Activated gamma-delta T cell treated with anti-CD3 and anti-CD28 coated beads, Interleukin-2, amount 50 U/mL, for 16 hours (primary cell): ENCODE measurements around the gene ISG20L2.
A peak's percentile ranks its signal among the peaks of the same experiment; 100 is the strongest.
"Not testable (repeated sequence)": the region's sequence is repeated elsewhere in the genome, so short reads cannot be mapped to it uniquely, and the experiment has no call there.

Source experiments
- DNase-seq: peaks from one replicate; pipeline ENCODE4 v3.0.0-alpha.2; 2020; ENCODE audit warnings: low read depth

The ISG20L2 gene, protein sequence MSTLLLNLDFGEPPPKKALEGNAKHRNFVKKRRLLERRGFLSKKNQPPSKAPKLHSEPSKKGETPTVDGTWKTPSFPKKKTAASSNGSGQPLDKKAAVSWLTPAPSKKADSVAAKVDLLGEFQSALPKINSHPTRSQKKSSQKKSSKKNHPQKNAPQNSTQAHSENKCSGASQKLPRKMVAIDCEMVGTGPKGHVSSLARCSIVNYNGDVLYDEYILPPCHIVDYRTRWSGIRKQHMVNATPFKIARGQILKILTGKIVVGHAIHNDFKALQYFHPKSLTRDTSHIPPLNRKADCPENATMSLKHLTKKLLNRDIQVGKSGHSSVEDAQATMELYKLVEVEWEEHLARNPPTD

DNA sequence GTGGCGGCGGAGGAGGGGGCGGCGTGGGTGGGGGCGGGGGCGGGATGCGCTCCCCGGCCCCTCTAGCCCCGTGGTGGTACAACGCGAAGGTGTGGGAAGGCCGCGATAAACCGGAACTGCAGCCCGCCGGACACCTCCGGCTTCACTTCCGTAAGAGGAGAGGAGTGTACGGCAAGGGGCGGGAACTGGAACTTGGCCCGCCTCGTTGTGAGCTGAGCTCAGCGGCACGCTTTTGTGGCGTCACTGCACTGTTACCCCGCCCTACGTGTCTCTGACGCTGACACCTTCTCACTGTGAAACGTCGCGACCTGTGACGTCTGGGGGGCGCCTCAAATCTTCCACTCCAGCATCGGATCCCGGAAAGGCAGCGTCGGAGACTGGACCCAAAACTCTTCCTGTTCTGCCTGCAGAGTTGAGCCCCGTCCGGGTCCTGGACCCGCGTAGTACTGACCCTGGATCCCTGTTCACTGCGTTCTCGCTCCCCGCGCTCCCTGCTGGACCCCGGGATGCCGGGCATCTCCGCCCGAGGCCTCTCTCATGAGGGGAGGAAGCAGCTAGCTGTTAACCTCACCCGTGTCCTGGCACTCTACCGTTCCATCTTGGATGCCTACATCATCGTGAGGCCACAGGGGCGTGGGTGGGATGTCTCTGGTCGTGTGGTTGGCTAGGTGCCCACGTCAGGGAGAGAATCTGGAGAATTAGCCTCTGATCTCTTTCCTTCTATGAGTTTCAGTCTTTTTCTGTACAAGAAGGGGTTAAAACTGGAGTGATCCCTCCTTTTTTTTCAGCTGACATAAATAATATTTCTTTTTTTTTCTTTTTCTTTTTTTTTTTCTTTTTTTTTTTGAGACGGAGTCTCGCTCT is at the start of gene ISG20L2:
ISG20L2 (minus strand) TSS at position 168 of the 864 bp plus-strand sequence. CDS start 1,114 bp downstream, outside the sequence.
- peak; percentile 84 for DNase-seq

DNA sequence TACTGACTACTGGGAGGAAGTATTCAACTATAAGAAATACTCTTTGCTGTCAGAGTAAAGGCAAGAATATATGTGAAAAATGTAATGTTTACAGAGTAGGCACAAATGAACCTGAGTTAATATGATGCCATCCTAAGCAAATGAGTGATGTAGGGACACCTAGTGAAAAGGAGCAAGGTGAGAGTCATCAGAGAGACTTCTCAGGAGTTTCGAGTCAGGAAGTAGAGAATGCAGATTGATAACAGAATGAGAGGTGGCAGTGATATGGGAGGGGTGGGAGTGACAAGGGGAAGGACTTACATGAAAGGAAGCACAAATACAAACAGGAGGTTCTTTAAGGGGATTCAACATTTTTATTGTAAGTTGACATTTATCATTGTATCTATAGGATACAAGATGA is 49.0 kb upstream of the ISG20L2 start:
- no peak for DNase-seq

DNA sequence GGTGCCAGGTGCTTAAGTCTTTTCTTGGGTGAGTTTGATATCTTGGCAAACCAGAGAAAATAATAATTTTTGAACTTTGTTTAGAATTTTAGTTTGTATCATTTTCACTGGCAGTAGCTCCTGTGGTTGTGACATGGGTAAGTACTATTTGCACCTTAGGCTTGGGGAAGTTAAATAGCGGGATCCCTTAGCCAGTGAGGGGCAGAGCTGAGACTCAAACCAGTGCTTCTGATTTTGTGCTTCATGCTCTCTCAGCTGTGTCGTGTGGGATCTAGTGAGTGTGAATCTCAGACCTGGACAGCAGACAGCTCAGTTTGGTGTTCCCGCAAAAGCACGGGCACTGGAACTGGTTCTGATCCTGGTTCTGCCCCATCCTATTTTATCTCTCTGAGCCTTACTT is 48.4 kb upstream of the ISG20L2 start:
- no peak for DNase-seq

DNA sequence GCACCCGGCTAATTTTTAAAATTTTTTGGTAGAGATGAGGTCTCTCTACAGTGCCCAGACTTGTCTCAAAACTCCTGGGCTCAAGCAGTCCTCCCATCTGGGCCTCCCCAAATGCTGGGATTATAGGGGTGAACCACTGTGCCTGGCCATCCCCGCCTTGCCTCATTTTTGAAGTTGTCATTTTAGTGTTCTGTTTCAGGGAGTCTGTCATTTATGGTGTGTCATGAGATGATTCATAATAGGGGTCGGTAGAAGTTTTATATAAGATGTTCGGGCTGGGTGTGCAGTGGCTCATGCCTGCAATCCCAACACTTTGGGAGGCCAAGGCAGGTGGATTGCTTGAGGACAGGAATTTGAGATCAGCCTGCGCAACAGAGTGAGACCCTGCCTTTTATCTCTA is 47.2 kb upstream of the ISG20L2 start:
- DNase-seq = no peak

DNA sequence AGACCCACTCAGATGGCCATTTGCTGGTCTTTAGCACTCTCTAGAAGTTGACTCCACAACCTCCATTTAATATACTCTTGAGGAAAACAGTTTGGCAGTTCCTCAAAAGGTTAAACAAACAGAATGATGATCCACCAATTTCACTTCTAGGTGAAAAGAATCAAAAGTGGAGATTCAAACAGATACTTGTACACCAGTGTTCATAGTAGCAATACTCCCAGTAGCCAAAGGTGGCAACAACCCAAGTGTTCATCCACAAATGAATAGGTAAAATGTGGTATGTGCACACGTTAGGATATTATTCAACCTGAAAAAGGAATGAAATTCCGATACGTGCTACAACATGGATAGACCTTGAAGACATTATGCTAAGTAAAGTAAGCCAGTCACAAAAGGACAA is 45.0 kb upstream of the ISG20L2 start:
- no peak for DNase-seq

DNA sequence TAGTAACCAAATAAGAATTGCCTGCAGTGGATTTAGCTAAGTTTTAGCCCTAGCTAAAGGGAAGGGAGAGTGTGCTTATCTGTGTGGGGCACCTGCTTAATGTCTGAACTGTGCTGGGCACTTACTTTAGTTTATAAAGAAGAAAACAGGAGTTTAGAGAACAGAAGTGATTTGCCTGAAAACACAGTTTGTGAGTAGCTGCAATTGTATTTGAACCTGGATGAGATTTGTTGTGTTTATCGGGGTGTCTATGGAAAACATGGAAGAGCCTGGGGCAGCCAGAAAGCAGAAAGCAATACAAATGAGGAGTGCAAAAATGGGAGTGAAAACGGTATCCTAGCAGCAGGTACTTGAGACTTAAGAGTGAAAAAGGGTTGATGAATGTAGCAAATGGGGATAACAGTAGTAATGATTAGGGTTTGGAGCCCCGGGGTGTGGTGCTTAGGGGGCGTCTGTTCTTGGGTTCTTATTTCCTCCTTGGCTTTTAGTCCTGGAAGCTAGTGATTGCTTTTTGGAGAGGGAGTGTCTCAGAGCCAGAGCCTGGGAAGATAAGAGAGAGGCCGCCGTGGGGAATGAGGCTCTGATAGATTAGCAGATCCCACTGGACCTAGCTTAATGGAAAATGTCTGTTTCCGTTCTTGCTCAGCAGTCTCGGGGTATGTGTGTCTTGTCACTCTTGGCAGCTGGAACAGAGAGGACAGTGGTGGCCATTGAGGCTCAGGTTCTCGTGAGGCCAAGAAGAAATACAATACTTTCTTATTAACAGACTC is 44.3 kb upstream of the ISG20L2 start:
- no peak for DNase-seq

DNA sequence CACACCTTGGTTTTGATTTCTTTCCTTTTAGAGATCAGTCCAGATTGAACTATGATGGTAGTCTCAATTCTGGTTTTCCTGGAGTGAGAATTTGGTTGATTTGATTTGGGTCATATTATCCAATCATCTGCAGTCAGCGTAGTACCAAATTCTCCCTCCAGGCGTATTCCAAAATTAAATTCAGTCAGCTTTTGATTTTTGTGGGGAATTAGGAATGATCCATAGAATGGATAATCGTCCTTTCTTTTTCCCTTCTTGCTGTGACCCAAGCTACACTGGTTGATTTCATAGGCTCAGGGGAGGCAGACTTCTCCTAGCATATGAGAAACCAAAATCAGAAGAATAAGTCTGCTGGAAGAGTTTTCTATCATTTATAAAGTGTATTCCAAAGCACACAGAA is 43.7 kb upstream of the ISG20L2 start:
- no peak for DNase-seq

DNA sequence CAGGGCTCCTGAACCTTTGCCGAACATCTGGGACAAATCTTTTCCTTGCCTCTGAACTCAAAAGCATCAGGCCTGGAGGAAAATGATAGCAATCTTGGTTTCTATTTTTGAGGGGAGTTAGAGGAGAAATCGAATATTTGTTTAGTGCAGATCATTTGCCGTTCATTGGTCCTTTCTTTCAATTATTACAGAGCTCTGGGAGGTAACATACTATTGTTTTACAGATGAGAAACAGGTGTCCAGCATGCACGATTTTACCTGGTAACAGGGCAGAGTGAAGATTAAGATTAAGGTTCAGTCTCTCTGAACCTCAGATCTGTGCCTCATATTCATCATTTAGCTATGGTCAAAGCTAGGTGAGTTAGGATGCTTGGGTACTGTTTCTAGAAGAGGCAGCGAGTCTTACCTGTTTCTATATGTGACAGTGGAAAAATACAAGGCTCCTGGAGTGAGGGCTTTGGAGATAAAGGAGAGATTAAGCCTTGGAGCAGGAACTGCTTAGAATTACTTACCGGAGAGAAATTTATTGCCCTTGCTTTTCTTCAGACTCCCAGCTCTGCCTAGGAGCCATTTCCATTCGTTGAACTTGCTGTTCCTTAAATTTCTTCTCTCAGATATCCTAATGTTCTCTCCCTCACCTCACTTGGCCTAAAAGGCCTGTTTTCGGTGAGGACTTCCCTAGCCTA is 40.2 kb upstream of the ISG20L2 start:
- no peak for DNase-seq

DNA sequence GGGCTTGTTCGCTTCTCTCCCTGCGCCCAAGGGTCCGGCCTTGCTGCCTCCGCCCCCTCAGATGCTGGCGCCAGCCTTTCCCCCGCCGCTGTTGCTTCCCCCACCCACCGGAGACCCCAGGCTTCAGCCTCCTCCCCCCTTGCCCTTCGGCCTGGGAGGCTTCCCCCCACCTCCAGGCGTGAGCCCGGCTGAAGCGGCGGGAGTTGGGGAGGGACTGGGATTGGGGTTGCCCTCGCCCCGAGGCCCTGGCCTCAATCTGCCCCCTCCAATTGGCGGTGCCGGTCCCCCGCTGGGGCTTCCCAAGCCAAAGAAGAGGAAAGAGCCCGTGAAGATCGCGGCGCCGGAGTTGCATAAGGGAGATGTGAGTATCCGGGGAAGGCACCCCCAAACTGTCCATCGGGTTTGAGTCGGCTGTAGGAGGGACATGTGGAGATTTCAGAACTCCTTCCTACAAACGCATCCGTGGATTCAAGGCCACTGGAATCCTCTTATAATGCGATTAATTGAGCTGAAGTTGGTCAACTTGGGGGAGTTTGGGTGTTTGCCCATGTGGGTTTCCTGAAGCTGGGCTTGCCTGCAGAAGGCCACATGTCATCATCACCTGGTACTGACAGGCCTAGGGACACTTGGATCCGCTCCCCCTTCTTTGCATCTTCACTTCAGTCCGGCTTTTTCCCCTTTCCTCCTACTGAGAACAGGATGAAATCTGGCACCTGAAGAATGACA is 39.5 kb upstream of the ISG20L2 start:
- DNase-seq = no peak

DNA sequence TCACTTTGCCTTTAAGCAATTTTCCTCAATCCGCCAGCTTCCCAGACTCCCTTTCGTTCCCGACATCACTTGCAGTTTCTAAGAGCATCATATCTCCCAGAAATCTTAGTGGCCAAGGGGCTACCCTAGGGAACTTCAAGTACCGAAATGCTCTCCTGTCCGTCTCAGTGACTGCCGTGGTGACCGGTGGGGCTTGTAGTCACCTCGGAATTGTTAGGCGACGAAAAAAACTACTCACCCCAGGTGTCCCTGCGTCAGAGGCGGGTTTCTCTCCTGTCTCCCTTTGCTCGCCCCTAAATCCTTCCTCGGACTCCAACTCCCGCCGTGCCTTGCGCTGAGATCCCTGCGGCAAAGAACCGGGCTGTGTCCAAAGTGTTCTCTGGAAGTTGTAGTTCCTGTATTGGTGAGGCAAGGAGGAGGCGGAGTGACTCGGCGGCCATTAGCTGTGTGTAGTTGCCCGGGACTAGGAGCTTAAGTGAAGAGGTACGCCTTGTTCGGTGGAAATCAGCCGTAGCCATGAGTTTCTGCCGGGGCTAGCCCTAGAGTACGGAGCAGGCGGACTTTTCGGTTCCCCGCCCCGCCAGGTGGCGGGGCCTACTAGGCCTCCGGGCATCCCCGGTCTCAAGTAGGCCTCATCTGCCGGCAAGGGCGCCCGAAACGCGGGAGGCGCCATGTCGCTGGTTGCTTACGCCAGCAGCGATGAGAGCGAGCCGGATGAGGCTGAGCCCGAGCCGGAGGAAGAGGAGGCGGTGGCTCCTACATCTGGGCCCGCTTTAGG is 38.7 kb upstream of the ISG20L2 start, which contains the start of gene PRCC:
PRCC (plus strand) TSS at position 435 of the 778 bp plus-strand sequence; CDS start at position 672, 237 bp downstream.
- peak; percentile 95 for DNase-seq

DNA sequence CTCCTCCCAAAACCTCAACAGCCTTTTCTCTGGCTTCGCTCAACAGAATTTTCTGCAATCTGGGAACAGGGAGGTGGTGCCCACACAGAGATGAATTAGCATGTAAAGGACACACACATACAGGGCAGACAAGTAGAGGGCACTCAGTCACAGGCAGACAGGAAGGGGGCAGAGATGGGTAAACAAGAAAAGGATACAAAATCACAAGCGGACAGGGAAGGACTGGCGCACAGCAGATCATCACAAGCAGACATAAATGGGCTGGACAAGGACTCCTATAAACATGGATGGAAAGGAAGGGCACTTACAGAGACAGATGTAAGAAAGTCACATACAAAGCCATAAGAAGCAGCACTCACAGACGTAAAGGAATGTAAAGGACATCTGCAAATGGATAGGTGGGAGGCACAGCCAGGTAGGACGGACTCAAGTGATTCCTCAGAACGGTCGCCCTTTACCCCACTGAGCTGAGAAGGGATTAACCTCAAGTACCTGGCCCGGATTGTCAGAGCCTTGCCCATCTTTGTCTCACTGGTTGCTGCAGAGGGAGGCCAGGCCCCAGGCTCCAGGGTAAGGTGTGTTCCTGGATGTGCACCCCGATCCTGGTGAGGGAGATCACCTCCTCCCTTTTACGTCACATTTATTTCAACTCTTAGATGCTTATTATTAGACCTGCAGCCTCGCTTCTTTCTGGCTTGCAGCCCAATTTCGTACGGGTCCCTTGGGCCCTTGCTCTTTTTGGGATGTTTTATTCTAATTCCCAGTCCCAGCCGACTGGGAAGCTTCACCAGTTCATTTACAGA is 37.9 kb upstream of the ISG20L2 start:
- DNase-seq = no peak

DNA sequence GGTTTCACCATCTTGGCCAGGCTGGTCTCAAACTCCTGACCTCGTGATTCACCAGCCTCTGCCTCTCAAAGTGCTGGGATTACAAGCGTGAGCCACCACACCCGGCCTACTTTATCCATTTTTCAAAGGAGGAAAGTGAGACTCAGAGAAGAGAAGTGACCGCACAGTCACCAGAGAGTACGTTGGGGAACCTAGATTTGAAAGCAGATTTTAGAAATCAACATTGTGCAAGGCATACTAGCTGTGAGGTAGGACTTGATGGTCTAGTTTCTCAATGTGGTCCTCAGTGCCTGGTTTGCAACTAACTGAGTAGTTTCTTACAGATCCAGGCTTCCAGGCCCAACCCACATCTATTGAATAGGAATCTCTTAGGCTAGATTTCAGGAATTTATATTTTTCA is 37.1 kb upstream of the ISG20L2 start:
- no peak for DNase-seq

DNA sequence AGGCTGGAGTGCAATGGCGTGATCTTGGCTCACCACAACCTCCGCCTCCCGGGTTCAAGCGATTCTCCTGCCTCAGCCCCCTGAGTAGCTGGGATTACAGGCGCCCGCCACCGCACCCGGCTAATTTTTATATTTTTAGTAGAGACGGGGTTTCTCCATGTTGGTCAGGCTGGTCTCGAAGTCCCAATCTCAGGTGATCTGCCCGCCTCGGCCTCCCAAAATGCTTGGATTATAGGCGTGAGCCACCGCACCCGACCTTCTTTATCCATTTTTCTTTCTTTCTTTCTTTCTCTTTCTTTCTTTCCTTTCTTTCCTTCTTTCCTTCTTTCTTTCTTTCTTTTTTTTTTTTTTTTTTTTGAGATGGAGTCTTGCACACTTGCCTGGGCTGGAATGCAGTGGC is 36.6 kb upstream of the ISG20L2 start:
- DNase-seq = not testable (repeated sequence)

DNA sequence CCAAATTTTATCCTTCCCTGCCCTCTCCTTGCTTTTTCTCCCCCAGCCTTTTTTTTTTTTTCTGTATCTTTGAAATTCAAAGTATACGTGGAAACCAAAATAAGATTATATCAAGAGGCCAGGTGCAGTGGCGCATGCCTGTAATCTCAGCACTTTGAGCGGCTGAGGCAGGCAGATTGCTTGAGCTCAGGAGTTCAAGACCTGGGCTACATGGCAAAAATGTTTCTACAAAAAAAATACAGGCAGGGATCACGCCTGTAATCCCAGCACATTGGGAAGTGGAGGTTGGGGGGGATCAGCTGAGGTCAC is 32.2 kb upstream of the ISG20L2 start:
- no peak for DNase-seq

DNA sequence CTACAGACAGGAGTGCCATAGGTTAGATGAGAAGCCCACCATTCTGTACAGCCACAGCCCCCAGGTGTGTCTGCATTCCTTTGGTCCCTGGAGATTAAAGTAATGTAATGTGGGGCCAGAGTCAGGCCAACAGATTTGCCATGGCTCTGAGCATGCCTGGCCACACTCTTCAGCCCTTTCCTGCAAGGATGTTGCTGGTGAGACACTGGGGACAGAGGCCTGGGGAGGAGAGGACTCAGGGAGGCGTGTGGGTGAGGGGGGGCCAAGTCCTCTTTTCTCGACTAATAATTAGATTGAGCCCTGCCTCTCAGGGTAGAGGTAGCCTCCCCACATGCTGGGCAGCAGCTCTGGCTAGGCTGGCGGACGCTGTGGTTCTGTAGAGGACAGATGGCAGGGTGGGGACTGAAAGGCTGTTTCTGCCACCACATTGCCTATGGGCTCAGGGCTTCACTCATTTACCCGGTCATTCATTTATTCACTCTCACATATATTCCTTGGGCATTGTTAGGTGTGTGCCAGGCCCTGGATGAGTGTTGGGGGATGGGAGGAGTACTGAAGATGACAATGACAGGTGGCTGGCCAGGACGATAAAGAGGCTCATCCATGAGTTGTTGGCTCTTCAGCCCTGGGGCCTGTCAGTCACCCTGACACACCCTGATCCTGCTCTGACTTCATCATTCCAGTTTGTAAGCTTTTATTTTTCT is 31.7 kb upstream of the ISG20L2 start:
- DNase-seq = no peak

DNA sequence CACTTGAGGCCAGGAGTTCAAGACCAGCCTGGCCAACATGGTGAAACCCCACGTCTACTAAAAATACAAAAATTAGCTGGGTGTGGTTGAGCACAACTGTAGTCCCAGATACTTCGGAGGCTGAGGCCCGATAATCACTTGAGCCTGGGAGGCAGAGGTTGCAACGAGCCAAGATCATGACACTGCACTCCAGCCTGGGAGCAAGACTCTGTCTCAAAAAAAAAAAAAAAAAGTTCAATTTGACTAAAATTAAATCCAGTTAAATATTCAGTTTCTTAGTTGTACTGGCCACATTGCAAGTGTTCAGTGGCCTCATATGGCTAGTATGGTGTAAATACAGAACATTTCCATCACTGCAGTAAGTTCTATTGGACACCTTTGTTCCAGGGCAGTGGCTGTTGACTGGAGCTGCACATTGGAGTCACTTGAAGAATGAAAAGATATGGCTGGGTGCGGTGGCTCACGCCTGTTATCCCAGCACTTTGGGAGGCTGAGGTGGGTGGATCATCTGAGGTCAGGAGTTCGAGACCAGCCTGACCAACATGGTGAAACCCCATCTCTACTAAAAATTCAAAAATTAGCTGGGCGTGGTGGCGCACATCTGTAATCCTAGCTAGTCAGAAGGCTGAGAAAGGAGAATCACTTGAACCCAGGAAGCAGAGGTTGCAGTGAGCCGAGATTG is 29.1 kb upstream of the ISG20L2 start:
- not testable (repeated sequence) for DNase-seq

DNA sequence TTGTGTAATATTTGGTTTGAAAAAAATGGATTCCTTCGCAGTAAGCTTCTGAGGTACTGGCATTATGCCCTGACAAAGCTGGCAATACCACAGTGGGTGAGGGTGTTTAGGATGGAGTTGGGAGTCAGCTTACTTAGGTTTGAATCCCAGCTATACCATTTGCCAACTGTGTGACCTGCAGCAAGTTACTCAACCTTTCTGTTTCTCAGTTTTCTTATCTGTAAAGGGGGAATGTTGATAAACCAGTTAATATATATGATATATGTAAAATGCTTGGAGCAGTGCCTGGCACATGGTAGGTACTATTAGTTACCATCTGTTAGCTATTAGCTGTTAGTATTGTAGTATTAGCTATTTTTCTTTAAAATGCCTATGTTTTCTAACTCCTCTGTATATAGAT is 27.8 kb upstream of the ISG20L2 start:
- DNase-seq = no peak

DNA sequence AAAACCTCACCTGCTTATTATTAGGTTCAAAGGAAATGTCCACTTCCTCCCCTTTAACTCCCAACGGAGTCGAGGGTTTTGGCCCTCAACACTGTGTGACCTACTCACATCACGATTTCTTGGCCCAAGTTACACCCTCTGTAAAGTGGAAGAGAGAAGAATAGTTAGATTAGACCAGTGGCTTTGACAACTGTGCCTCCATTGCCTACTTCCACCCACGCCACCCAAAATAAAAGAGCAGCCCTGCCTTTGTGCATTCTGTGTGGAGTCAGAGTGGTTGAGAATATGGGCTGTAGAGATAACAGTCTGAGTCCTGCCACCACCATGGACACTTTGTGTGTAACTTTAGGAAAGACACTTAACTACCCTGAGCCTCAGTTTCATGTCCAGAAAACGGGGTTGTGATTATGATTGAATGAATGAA is 27.0 kb upstream of the ISG20L2 start:
- DNase-seq = no peak
